Endothelial cell of umbilical vein (primary cell): ENCODE data around the gene SNX18. TPM values are rescaled to one million over a fixed set of nuclear protein-coding genes. Genes with fewer than 3 reads are reported as not detected.

Experiments
- BruUV-seq: library from RNA; stranded (reverse); fragments of 400-500 nt; replicated peaks from 2 replicates; lab custom pipeline; 2021; lab: Mats Ljungman, UMichigan
- CTCF ChIA-PET: fragments of 300-600, 350-600 bp; sonication (Branson Sonifier 250); formaldehyde crosslinking; loops from one replicate; lab custom pipeline; 2021; ENCODE audit warnings: antibody characterized with exemption, inconsistent platforms; lab: Charles Lee
- POLR2A ChIA-PET: fragments of 300-600, 350-600 bp; sonication (Branson Sonifier 250); formaldehyde crosslinking; loops from one replicate; lab custom pipeline; 2021; ENCODE audit warnings: antibody characterized with exemption, inconsistent platforms; lab: Charles Lee
- DNase-seq: peaks from one replicate; pipeline ENCODE4 v3.0.0-alpha.2; 2011; ENCODE audit warnings: low read depth, low spot score
- FAIRE-seq: peaks from 2 replicates; lab custom pipeline; 2011; peaks lifted over from hg19 to GRCh38; lab: Jason Lieb, UNC
- H2AFZ ChIP-seq: 2 replicates; pipeline ENCODE4 v1.6.0; 2012; ENCODE audit warnings: low read depth, low read length, control low read depth, inconsistent platforms
- H3K27ac ChIP-seq: 2 replicates; pipeline ENCODE4 v1.5.1; 2011; ENCODE audit warnings: low read depth, mild to moderate bottlenecking, control low read depth, low read length, moderate library complexity; ENCODE audit not compliant: insufficient read depth
- H3K27me3 ChIP-seq, 2 experiments: 2 replicates each; pipeline versions ENCODE4 v1.6.0 to v1.6.1; 2011; ENCODE audit warnings: low read length in 2 of 2, mixed read lengths in 1 of 2; ENCODE audit not compliant: control insufficient read depth in 2 of 2, insufficient read depth in 2 of 2
- H3K36me3 ChIP-seq, 2 experiments: 2 replicates in 1 of 2; 3 replicates in 1 of 2; pipeline ENCODE4 v1.5.1; 2011; ENCODE audit warnings: low read length in 2 of 2, mild to moderate bottlenecking in 1 of 2, moderate library complexity in 1 of 2; ENCODE audit not compliant: control insufficient read depth in 2 of 2, insufficient read depth in 2 of 2; ENCODE audit errors: extremely low read depth in 1 of 2
- H3K4me1 ChIP-seq: 3 replicates; pipeline ENCODE4 v1.5.1; 2011; ENCODE audit warnings: mild to moderate bottlenecking, low read length; ENCODE audit not compliant: control insufficient read depth, insufficient read depth; ENCODE audit errors: extremely low read depth
- H3K4me2 ChIP-seq: 2 replicates; pipeline ENCODE4 v1.6.1; 2011; ENCODE audit warnings: low read length, control low read depth, mixed read lengths; ENCODE audit not compliant: insufficient read depth
- H3K4me3 ChIP-seq, 3 experiments: fragments of 200-600 bp in 1 of 3; sonication (generic), shearing (Covaris generic) in 1 of 3; replicated peaks in 1 of 3; 2 replicates each; pipeline ENCODE4 v1.5.1; 2011 to 2016; ENCODE audit warnings: control low read depth in 3 of 3, low read length in 3 of 3, mild to moderate bottlenecking in 2 of 3, inconsistent platforms in 1 of 3, low read depth in 1 of 3, moderate library complexity in 1 of 3; ENCODE audit not compliant: insufficient read depth in 1 of 3
- H3K79me2 ChIP-seq: 2 replicates; pipeline ENCODE4 v1.6.0; 2012; ENCODE audit warnings: low read length, inconsistent platforms; ENCODE audit not compliant: control insufficient read depth, insufficient read depth
- H3K9ac ChIP-seq: replicated peaks from 2 replicates; pipeline ENCODE3; 2011; ENCODE audit warnings: low read length, control low read depth; ENCODE audit not compliant: insufficient read depth; ENCODE audit errors: extremely low read depth
- H3K9me1 ChIP-seq: replicated peaks from 3 replicates; pipeline ENCODE4 v1.6.0; 2011; ENCODE audit warnings: mild to moderate bottlenecking, low read length; ENCODE audit not compliant: control insufficient read depth, insufficient read depth; ENCODE audit errors: extremely low read depth
- H3K9me3 ChIP-seq: replicated peaks from 2 replicates; pipeline ENCODE4 v1.5.1; 2012; ENCODE audit warnings: low read length, inconsistent platforms; ENCODE audit not compliant: control insufficient read depth, insufficient read depth
- H4K20me1 ChIP-seq: replicated peaks from 2 replicates; pipeline ENCODE3; 2011; ENCODE audit warnings: mild to moderate bottlenecking, low read length; ENCODE audit not compliant: control insufficient read depth, insufficient read depth; ENCODE audit errors: extremely low read depth
- CTCF ChIP-seq, 2 donors: IDR thresholded peaks; 1 replicate in 1 of 2; 2 replicates in 1 of 2; pipeline ENCODE4 v1.5.1; 2011; ENCODE audit warnings: low read length in 2 of 2, mild to moderate bottlenecking in 2 of 2, moderate library complexity in 2 of 2, control low read depth in 1 of 2, inconsistent platforms in 1 of 2, low read depth in 1 of 2; ENCODE audit not compliant: insufficient read depth in 1 of 2; ENCODE audit errors: extremely low read depth in 1 of 2
- EZH2 ChIP-seq: IDR thresholded peaks from 2 replicates; pipeline ENCODE4 v1.6.1; 2012; ENCODE audit warnings: borderline replicate concordance, low read depth, mild to moderate bottlenecking, moderate library complexity, low read length, inconsistent platforms; ENCODE audit not compliant: severe bottlenecking
- FOS ChIP-seq: IDR thresholded peaks from 2 replicates; pipeline ENCODE4 v1.6.1; 2011; ENCODE audit warnings: mild to moderate bottlenecking, low read length, moderate library complexity, borderline replicate concordance; ENCODE audit not compliant: insufficient read depth
- GATA2 ChIP-seq: IDR thresholded peaks from 2 replicates; pipeline ENCODE4 v1.7.0; 2011; ENCODE audit warnings: low read depth, mild to moderate bottlenecking, moderate library complexity, mixed read lengths, low read length; ENCODE audit not compliant: insufficient read length, insufficient read depth
- JUN ChIP-seq: IDR thresholded peaks from 2 replicates; pipeline ENCODE4 v1.6.1; 2011; ENCODE audit warnings: borderline replicate concordance, low read depth; ENCODE audit not compliant: insufficient read length, insufficient read depth
- MAX ChIP-seq: IDR thresholded peaks from 2 replicates; pipeline ENCODE4 v1.6.1; 2011; ENCODE audit not compliant: insufficient read depth, insufficient read length
- MYC ChIP-seq: IDR thresholded peaks from one replicate; pipeline ENCODE4 v1.6.1; 2011; ENCODE audit warnings: mild to moderate bottlenecking, low read depth, low read length
- POLR2A ChIP-seq: IDR thresholded peaks from 2 replicates; pipeline ENCODE4 v1.6.1; 2012; ENCODE audit warnings: low read depth, mild to moderate bottlenecking, control low read depth, low read length
- POLR2AphosphoS5 ChIP-seq: IDR thresholded peaks from 2 replicates; pipeline ENCODE4 v1.6.1; 2012; ENCODE audit warnings: low read depth, mild to moderate bottlenecking, control low read depth, low read length, moderate library complexity; ENCODE audit not compliant: insufficient read depth
- dilution Hi-C: fragments of 300-500 bp; cut with MboI; formaldehyde crosslinking; loops from one replicate; pipeline ENCODE4 v1.15.0; 2019; ENCODE audit warnings: low sequenced_read_pairs; ENCODE audit not compliant: extremely low pct_ligation_motif_present
- intact Hi-C: fragments of 100-400 bp; cut with micrococcal nuclease; formaldehyde crosslinking; loops from one replicate; pipeline ENCODE4 v1.10.0; 2022
- polyA plus RNA-seq, 4 experiments: library from polyadenylated mRNA; depleted of rRNA in 3 of 4; stranded (reverse) in 3 of 4; unstranded in 1 of 4; fragments of >200 nt; gene quantifications; 2 replicates each; pipeline versions ENCODE4 v1.2.1 to v1.2.3, GENCODE V29; 2011 to 2012; ENCODE audit warnings: missing spikeins in 1 of 4
- total RNA-seq: library from RNA; stranded (reverse); gene quantifications from 2 replicates; pipeline ENCODE4 v1.2.3, GENCODE V29; 2021

The SNX18 gene
- total and polyA plus RNA-seq, 2 donors (not counting 3 experiments of a cell fraction or from before 2014, with no cell fraction given): 11.8 to 25.3 TPM

GRCh38 chr5:54551292-54551691 lies 33.7 kb downstream of the SNX18 start:
- no peaks in the 10 kb centered on the region for H3K9me3 ChIP-seq
- BruUV-seq: no TSS peak
- H4K20me1 ChIP-seq: no peaks in the 10 kb centered on the region
- H3K9me1 ChIP-seq: no peaks in the 10 kb centered on the region
- H3K79me2 ChIP-seq: no peaks in the 10 kb centered on the region
- intact Hi-C loops: no loop called here
- no peak for FAIRE-seq
- no peaks in the 10 kb centered on the region for H3K27me3 ChIP-seq
- DNase-seq: no peak
- no peak overlapping the region for H3K4me3 ChIP-seq
- H3K4me2 ChIP-seq: no peak overlapping the region
- TF ChIP-seq POLR2A (no peak), POLR2AphosphoS5 (no peak), EZH2 (no peak), GATA2 (no peak), MAX (no peak), CTCF (IDR thresholded peaks at IDR 0.05; ENCODE audit: extremely low read depth in 1 of 2, insufficient read depth in 1 of 2, low read depth in 1 of 2, low read length in 2 of 2) (no peak), MYC (no peak), FOS (no peak), JUN (no peak)
- H3K4me1 ChIP-seq: peaks cover 6% of the 10 kb centered on the region
- H3K9ac ChIP-seq: no peak overlapping the region
- CTCF ChIA-PET: interaction anchor here (1.1 kb wide), 1 partner anchor 13 kb away, joined by 3 read pairs; no protein-coding TSS in a partner anchor
- H3K36me3 ChIP-seq: peaks cover 0 to 6% of the 10 kb centered on the region in 2 experiments
- dilution Hi-C loops: no loop called here
- POLR2A ChIA-PET: no interaction called here
- no peak overlapping the region for H2AFZ ChIP-seq
- no peak overlapping the region for H3K27ac ChIP-seq
